C1 segment of cervical spinal cord (tissue), 14 donors: ENCODE data around the gene CORO1C.
"Not testable (repeated sequence)": the region's sequence is repeated elsewhere in the genome, so short reads cannot be mapped to it uniquely, and the experiment has no call there.

Experiments
- DNase-seq, 14 donors: peaks; one replicate each; lab custom pipeline; 2025; lab: John Stamatoyannopoulos, UW

CORO1C gene

GRCh38 chr12:108755481-108755880, 24.2 kb upstream of the CORO1C start:
- DNase-seq, result no peak

GRCh38 chr12:108753976-108754375, 22.7 kb upstream of the CORO1C start:
- no peak for DNase-seq

GRCh38 chr12:108752387-108752786, 21.1 kb upstream of the CORO1C start:
- DNase-seq, result peak in 2 of 14 donors; percentile 10 to 12

- DNase-seq, result no peak
These were observed 20.5 kb upstream of the CORO1C start for GRCh38 chr12:108751821-108752220.

GRCh38 chr12:108751003-108751402, 19.7 kb upstream of the CORO1C start:
- DNase-seq, result not testable (repeated sequence)

- no peak for DNase-seq
These were observed 19.2 kb upstream of the CORO1C start for GRCh38 chr12:108750526-108750925.

GRCh38 chr12:108747563-108747962, 16.2 kb upstream of the CORO1C start:
- no peak for DNase-seq

GRCh38 chr12:108745641-108746040, 14.3 kb upstream of the CORO1C start:
- DNase-seq, result no peak

- DNase-seq, result no peak
These were observed 12.9 kb upstream of the CORO1C start for GRCh38 chr12:108744021-108744897.

- no peak for DNase-seq
These were observed 6.9 kb upstream of the CORO1C start for GRCh38 chr12:108738170-108738569.

GRCh38 chr12:108735855-108736254, 4.5 kb upstream of the CORO1C start:
- DNase-seq, result no peak

GRCh38 chr12:108734200-108734906, 3.0 kb upstream of the CORO1C start:
- no peak for DNase-seq

GRCh38 chr12:108733230-108733531, 1.9 kb upstream of the CORO1C start:
- not testable (repeated sequence) for DNase-seq

- DNase-seq, result no peak
These were observed 1.3 kb upstream of the CORO1C start for GRCh38 chr12:108732489-108733229.

GRCh38 chr12:108731866-108732461, 646 bp upstream of the CORO1C start:
- DNase-seq, result peak; percentile 83 to 98 (median 93)

GRCh38 chr12:108730365-108731104, 783 bp downstream of the CORO1C start:
- peak in 13 of 14 donors; percentile 31 to 83 (median 70) for DNase-seq

- no peak for DNase-seq
These were observed 1.5 kb downstream of the CORO1C start for GRCh38 chr12:108729612-108730364.

- no peak for DNase-seq
These were observed 2.3 kb downstream of the CORO1C start for GRCh38 chr12:108728820-108729611.
